HG03558 (cell line): Measurements from ENCODE around the gene EWSR1.

ENCODE experiments used
- ATAC-seq: cut with Tn5 transposase; IDR thresholded peaks from one replicate; pipeline ENCODE4 v1.9.1; 2021; ENCODE audit warnings: moderate number of reproducible peaks; ENCODE audit not compliant: unreplicated experiment; ENCODE audit errors: extremely low read depth

The EWSR1 gene

DNA sequence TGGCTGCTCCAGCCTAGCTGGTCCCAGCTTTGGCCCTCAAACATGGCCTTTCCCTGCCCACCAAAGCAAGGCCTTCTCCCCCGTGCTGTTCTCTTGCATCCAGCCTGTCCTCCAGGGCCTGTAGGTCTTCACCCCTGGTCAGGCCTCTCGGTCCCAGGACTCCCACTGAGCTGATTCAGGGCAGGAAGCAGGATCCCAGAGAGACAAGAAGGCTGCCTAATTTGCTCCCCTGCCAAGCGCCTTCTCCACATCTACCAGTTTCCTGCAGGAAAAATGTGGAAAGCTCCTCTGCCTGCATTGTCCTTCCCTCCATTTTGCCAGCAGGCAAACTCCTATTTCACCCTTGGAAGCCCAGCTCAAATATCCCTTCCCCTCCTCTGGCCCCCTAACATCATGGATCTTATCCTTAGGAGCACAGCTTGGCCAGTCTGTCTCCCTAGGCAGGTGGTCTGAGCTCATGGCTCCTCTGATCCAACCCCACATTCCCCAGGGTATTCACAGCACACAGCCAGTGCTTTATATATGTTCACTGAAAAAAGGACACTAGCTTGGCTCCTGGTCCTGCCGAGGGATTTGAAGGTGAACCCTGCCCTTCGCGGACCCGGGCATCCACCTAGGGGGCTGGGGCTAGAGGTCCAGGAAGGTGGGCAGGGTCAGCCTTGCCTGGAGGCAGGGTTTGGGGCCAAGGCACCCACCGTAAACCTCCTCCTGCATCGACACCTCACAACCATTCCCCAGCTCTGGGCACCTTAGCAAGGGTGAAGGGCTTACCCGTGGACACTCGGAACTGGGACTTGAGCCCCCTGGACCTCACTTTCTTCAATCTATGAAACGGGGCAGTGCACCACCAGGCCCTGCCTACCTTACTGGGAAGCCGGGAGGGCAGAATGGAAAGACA is 1.3 kb upstream of the EWSR1 start:
- ATAC-seq: no peak

DNA sequence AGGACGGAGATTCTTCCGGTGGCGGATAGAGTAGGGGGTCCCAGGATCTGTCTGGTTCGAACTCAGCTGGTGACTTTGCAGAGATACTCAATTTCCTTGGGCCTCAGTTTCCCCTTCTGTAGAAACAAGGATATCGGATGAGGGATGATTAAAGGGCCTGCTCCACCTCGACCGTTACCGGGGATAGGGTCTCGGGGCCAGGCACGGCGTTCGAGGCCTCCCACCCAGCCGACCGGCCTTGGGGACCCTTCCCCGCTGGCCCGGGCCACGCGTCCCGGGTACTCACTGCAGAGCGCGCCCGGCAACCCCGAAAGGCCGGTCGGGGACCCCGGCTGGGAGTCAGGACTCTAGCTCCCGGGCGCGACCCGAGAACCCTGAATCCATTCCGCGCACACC is 608 bp upstream of the EWSR1 start:
- ATAC-seq: peak; percentile 12

DNA sequence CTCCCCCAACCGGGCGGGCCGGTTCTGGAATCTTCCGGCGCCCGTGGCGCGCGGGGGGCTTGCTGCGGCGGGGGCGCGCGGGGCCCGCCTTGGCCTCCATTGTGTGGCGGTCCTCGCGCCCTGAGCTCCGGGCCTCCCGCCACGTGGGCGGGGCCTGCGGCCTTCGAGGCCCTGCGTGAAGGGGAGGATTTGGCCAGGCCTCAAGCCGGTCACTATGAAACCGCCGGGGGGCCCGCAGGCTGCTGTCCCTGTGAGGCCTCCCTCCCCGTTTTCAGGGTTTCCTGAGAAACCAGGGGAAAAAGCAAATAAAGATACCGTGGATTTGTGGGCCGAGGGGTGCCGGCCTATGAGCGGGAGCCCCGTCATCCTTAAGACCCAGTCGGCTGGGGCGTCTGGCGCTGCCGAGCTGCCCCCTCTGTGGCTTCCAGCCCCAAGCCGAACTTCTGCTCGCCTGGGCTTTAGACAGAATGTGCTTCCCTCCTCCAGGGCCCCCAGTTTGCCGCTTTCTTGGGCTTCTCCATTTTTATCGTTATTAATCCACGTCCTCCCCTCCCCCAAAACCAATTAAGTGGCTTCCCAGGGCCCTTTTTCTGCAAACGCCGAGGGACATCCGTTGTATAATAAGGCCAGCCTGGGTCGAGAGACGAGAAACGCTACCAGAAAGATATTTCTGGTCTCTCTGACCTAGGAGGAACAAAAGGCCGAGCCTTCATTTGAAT is 602 bp downstream of the EWSR1 start:
- peak; percentile 3 for ATAC-seq

DNA sequence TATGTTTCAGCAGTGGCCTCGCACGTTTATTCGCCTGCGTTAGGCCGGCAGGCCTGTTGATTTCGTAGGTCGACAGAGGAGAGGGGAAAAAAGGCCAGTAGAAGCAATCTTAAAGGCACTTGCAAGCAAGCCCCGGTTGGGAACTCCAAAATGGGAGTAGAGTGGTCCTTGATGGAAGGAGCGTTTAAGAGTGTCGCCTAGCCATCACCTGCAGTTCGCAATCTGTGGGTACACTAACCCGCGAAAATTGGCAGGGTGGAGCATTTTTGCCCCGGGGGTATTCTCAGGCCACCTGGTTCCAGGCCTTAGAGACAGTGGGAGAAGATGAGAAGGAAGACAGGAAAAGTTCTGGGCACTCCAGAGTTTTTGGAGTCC is 1.1 kb downstream of the EWSR1 start:
- ATAC-seq: no peak

DNA sequence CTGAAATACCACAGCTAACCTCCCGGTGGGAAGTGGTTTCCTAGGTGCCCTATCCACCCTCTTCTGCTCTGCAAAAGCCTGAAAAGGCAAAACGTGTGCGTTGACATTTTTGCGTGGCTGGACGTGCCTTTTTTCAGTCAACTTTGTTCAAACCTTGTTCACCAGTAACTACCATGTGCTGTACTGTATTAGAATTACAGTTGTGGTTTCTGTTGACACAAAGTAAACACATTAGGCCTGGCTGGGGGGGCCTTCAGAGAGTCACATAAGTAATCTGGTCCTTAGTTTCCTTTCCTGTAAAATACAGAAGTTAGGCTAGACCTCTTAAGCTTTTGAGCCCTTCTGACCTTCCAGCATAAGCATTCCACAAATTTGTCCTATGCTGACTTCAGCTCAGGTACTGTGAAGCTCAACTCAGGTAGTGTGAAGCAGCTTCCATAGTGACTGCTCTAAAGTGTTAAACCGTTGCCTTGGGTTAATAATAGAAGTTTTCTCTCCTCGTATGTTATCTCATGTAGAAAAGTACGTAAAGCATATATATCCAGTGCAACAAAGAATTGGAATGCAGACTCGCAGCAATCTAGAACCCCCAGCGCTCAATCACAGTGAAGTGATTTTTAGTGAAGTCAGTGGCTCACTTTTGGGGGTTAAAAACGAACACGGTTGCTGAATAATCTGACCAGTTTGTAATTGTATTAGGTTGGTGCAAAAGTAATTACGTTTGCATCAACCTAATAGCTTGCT is 1.8 kb downstream of the EWSR1 start:
- ATAC-seq: no peak

DNA sequence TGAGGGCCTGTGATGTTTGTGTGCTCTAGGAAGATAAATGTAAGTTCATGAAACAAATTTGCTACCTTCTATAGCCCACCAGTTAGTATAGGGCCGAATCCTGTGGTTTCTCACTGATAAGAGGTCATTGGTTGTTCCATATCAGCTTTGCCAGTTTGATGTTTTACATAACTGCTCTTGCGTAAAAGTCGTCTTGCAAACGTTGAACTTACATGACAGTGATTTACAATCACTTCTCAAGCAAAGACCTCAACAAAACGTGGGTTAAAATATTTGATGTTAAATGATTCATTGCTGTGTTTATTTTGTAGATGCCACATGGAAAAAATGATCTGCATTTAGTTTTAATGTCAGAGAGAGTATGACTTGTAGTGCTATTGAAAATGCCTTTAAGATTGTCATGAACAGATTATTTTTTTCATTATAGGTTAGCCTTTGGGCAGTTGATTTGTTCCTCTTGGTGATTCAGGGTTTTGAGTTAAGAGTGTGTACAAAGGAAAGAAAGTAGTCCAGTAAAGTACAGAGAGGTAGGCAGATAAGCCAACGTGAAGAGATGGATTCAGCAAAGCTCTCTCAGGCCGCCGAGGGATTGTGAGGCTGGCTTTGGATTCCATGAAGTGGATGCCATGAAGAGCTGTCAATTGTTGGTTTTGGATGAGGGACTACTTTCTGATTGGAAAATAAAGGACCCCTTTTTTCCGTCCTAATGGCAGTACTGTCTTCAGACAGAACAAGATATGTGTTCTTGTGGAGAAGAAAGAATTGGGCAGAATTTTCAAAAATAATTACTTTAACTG is 2.6 kb downstream of the EWSR1 start:
- ATAC-seq: no peak

DNA sequence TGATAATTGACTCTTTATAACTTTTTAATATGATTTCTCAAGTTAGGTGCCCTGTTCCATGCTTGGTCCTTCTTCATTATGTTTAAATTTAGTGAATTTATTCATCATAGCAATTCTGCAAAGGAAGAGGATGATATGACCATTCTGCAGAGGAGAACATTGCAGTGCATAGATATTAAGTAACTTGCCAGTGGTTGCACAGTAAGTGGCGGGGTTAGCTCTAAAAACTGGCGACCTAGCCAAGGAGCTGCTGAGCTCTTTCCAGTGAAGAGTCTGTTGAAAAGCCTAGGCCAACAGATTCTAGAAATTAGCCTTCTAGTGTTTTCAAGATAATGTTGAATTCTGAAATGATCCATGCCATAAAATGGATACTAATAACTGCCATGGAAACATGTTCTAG is 4.6 kb downstream of the EWSR1 start:
- ATAC-seq: no peak

DNA sequence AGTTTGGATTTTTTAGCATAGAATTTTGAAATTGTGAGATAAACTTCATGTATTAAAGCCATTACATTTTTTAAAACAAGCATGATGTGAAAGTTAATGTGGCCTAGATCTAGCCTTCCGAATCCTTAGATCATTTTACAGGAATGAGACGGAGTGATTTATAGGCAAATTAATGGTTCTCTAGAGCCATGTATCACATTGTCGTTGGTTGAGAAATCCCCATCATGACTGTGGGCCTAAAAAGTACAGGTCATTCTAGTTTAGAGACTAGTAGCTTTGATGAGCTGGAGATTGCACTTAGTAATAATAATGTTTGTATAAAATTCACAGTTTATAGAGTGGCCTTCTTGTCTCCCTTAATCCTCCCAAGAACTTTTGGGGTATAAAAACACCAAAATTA is 7.1 kb downstream of the EWSR1 start:
- no peak for ATAC-seq

DNA sequence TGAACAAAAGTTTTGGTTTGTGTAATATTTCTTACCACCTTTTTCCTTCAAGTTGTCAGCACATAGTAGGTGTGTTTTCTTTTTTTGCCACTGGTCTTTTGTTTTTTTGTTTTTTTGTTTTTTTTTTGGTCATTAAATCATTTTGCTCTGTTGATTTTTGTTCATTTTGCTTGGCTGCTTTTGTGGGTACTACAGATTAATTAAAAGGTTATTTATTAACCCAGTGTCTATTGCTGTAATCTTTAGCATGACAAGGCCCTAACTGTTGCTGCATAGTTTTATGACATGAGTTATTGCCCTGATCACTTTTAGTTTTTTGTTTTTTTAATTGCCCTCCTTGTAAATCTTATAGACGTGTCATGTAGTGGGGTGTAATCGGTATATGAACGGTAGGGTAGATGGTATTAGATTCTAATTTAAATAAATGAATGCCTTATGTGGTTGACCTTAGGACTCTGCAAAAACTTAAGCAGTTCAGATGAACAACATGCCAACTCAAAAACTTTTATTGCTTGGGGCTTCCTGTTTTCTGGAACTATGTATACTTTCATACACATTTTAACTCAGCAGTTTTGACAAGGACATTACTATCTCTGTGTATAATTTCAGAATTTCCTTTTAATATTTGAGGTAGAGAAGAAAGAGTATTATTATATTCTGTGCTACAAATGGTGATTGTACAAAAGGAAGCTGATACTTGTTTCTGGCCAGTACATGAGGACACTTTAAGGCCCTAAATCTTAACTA is 7.9 kb downstream of the EWSR1 start:
- no peak for ATAC-seq

DNA sequence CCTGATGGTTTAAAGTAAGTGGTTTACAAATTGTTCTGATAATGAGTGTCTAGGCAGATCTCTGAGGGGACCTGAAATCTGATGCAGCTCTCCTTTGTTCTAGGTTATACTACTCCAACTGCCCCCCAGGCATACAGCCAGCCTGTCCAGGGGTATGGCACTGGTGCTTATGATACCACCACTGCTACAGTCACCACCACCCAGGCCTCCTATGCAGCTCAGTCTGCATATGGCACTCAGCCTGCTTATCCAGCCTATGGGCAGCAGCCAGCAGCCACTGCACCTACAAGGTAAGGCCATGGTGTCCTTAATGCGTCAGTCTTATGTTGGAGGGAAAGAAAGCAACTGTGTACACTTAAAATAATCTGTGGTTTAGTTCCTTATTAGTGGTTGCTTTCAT is 9.9 kb downstream of the EWSR1 start:
- no peak for ATAC-seq

DNA sequence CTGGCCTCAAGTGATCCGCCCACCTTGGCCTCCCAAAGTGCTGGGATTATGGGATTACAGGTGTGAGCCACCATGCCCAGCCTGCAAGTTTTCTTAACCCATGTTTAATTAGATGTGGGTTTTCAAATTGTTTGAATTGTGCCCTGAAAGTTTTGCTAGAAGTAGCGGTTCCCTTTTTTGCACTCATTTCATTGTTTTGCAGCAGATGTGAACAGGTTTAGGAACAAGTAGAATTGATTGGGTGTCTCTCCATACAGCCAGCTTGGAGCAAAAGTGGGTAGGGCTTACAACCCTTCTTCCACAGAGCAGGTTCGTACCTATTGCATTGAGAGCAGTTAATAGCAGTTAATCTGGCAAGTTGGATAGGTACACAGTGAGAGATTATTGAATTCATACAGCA is 16.1 kb downstream of the EWSR1 start:
- no peak for ATAC-seq

DNA sequence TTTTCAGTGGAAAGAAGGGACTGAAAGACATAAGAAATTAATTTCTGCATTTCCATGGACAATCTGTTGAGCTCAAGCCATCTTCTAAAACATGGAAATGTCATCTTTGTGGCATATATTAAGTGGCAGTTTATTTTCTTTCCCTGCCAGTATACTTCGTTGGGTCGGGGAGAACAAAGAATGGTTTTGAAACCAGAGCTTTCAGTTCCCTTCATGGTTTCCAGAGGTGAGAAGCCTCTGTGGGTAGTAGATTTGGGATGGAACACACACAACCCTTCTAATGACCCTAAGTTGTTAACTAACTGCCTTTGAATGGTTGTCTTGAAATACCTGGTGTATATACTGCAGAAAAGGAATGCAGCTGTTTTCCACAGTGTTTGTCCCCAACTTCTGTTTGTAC is 20.8 kb downstream of the EWSR1 start:
- no peak for ATAC-seq

DNA sequence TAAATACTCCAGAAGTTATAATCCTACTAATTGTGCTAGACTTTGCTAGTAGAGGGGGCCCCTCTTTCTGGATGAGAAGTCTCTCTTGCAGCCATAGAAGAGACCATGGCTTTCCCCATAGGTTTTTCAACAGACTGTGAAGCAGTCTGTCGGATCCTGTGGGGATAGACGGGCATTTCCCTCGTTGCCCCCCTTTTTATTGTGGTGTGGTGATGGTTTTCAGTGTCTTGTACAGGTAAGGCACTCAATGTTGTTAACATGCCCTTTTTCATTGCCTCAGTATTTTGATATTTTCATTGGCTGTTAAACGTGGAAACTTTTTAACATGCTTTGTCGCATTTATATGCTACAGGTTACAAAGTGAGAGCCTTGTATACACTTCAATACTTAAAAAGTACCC is 22.0 kb downstream of the EWSR1 start:
- ATAC-seq: no peak

DNA sequence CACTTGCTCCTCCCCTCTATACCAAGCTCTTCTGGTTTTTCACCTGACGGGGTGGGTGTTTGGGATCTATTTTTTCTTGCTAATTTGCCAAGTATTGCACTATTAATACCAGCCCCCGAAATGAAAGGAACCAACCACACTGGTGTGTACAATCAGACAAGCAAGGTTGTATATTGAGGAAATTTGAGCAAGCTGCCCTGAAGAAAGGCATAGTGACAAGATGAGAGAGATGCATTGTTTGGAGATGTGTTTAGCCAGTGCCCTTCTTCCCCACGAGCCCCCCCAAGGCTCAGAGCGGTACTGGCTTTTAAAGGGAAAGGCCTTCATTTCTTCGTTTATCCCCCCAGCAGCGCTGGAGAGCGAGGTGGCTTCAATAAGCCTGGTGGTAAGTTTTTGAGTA is 23.1 kb downstream of the EWSR1 start:
- ATAC-seq: no peak

DNA sequence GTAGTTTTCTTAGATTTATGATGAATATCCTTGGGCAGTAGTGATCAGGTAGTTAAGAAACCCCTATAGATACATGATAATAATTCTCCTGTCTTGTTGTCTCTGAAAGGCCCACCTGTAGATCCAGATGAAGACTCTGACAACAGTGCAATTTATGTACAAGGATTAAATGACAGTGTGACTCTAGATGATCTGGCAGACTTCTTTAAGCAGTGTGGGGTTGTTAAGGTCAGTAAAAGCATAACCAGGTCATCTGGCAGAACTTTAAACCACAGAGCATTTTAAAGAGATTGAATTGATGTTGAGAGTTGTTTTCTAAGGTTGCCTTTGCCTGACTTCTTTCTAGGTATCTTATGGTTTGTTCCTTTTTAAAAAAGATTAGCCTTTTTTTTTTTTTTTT is 24.3 kb downstream of the EWSR1 start:
- no peak for ATAC-seq

DNA sequence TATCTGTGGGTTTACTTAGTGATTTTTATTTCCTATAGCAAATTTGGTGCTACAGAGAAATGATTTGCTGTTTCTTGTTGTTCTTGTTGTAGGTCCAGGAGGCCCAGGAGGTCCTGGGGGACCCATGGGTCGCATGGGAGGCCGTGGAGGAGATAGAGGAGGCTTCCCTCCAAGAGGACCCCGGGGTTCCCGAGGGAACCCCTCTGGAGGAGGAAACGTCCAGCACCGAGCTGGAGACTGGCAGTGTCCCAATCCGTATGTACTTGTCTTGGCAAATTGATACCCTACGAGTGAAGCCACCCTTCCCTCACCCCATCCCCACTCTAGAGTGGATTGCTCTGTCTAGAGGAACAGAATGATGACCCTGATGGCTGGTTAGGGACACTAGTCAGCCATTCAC is 30.6 kb downstream of the EWSR1 start:
- no peak for ATAC-seq

DNA sequence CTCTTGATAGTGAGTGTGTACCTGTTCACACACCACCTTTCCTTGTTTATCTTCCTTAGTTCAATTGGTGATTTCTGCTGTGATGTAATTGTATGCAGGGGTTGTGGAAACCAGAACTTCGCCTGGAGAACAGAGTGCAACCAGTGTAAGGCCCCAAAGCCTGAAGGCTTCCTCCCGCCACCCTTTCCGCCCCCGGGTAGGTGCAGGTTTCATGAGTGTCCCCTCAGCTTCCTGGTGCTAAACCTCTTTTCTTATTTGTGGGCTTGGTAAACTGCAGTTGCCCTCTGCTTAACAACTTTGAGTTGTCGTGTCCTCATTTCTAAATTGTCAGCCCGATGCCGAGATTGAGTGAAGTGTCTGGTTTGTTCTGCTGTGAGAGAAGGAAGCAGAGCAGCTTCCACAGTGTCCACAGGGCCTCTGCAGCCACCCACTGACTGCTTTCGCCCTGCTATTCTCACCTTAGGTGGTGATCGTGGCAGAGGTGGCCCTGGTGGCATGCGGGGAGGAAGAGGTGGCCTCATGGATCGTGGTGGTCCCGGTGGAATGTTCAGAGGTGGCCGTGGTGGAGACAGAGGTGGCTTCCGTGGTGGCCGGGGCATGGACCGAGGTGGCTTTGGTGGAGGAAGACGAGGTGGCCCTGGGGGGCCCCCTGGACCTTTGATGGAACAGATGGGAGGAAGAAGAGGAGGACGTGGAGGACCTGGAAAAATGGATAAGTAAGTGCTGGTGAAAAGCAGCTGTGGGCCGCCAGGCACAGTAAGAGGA is 31.2 kb downstream of the EWSR1 start:
- no peak for ATAC-seq

DNA sequence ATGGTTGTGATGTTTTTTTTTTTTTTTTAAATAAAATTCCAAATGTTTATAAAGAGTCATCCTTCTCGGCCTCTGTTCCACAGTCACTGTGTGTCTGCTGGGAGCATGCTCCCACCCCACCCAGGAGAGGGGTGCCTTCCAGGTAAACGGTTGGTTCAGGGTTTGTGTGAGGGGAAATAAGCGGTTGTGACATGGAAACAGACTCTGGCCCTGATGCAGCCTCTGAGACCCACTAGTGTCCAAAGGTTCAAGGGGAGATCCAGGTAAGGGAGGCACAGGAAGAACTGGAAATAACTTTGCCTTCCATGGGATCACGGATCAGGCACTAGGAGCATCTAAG is 32.4 kb downstream of the EWSR1 start:
- no peak for ATAC-seq
